ENCODE results near the gene RNU1-4. TPM values are rescaled to one million over a fixed set of nuclear protein-coding genes. Genes with fewer than 3 reads are reported as not detected.
"Not testable (repeated sequence)": the region's sequence is repeated elsewhere in the genome, so short reads cannot be mapped to it uniquely, and the experiment has no call there.

The RNU1-4 gene
- total and polyA plus RNA-seq, 2 of the 13 experiments (the other 11 are each of a cell fraction or from before 2014, with no cell fraction given): under 0.01 to 11,018 TPM

- TF ChIP-seq POLR2G (IDR thresholded peaks at IDR 0.05; ENCODE audit: low read depth, low read length) (peak; percentile 33; the same call in 1 of the 2 replicates), SP5 (CRISPR knock-in tag; IDR thresholded peaks at IDR 0.05; ENCODE audit: borderline replicate concordance, low read depth) (peak; percentile 82), SRF (IDR thresholded peaks at IDR 0.05; ENCODE audit: low read depth, low read length) (0 out of 2 replicates have a peak, but pooled peaks have one; percentile 37), ZBTB21 (CRISPR knock-in tag; IDR thresholded peaks at IDR 0.05) (peak; percentile 38; the same call in 1 of the 2 replicates), ETV6 (CRISPR knock-in tag; conservative IDR thresholded peaks at IDR 0.05) (peak; percentile 26; the same call in 1 of the 2 replicates), ZBTB7A (CRISPR knock-in tag; IDR thresholded peaks at IDR 0.05) (peak; percentile 37; the same call in 1 of the 2 replicates), ZNF264 (CRISPR knock-in tag; IDR thresholded peaks at IDR 0.05) (peak; percentile 73), RXRB (CRISPR knock-in tag; IDR thresholded peaks at IDR 0.05; ENCODE audit: borderline replicate concordance) (peak; percentile 70), ATF2 (CRISPR knock-in tag; IDR thresholded peaks at IDR 0.05) (peak; percentile 75; the same call in 1 of the 2 replicates), EP300 (CRISPR knock-in tag; IDR thresholded peaks at IDR 0.05; ENCODE audit: borderline replicate concordance) (peak; percentile 51; the same call in 1 of the 2 replicates), ZNF205 (CRISPR knock-in tag; IDR thresholded peaks at IDR 0.05) (peak; percentile 76), CEBPG (CRISPR knock-in tag; IDR thresholded peaks at IDR 0.05) (peak; percentile 45), ELF3 (CRISPR knock-in tag; IDR thresholded peaks at IDR 0.05) (peak; percentile 68), ZNF609 (CRISPR knock-in tag; IDR thresholded peaks at IDR 0.05; ENCODE audit: borderline replicate concordance) (0 out of 2 replicates have a peak, but pooled peaks have one; percentile 20), KMT2B (CRISPR knock-in tag; IDR thresholded peaks at IDR 0.05) (peak; percentile 84), POGZ (CRISPR knock-in tag; IDR thresholded peaks at IDR 0.05) (peak; percentile 89), ZMYM4 (CRISPR knock-in tag; IDR thresholded peaks at IDR 0.05) (peak; percentile 52; the same call in 1 of the 2 replicates), FOXA3 (CRISPR knock-in tag; IDR thresholded peaks at IDR 0.05) (peak; percentile 53)
- TF ChIP-seq EP300 (IDR thresholded peaks at IDR 0.05; ENCODE audit: low read depth in 2 of 2, low read length in 2 of 2): not testable (repeated sequence)
- TF ChIP-seq, protein P1, sequence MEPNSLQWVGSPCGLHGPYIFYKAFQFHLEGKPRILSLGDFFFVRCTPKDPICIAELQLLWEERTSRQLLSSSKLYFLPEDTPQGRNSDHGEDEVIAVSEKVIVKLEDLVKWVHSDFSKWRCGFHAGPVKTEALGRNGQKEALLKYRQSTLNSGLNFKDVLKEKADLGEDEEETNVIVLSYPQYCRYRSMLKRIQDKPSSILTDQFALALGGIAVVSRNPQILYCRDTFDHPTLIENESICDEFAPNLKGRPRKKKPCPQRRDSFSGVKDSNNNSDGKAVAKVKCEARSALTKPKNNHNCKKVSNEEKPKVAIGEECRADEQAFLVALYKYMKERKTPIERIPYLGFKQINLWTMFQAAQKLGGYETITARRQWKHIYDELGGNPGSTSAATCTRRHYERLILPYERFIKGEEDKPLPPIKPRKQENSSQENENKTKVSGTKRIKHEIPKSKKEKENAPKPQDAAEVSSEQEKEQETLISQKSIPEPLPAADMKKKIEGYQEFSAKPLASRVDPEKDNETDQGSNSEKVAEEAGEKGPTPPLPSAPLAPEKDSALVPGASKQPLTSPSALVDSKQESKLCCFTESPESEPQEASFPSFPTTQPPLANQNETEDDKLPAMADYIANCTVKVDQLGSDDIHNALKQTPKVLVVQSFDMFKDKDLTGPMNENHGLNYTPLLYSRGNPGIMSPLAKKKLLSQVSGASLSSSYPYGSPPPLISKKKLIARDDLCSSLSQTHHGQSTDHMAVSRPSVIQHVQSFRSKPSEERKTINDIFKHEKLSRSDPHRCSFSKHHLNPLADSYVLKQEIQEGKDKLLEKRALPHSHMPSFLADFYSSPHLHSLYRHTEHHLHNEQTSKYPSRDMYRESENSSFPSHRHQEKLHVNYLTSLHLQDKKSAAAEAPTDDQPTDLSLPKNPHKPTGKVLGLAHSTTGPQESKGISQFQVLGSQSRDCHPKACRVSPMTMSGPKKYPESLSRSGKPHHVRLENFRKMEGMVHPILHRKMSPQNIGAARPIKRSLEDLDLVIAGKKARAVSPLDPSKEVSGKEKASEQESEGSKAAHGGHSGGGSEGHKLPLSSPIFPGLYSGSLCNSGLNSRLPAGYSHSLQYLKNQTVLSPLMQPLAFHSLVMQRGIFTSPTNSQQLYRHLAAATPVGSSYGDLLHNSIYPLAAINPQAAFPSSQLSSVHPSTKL (CRISPR knock-in tag; IDR thresholded peaks at IDR 0.05): peak; percentile 63
These were observed 26.5 kb downstream of the RNU1-4 start (continued) for GRCh38 chr1:16766689-16767256.
